ENCODE measurements around the gene MRPL17. TPM values are rescaled to one million over a fixed set of nuclear protein-coding genes. Genes with fewer than 3 reads are reported as not detected.

MRPL17 gene
- total RNA-seq, 2 donors from 2014 or later = 34.6 to 75.1 TPM

DNA sequence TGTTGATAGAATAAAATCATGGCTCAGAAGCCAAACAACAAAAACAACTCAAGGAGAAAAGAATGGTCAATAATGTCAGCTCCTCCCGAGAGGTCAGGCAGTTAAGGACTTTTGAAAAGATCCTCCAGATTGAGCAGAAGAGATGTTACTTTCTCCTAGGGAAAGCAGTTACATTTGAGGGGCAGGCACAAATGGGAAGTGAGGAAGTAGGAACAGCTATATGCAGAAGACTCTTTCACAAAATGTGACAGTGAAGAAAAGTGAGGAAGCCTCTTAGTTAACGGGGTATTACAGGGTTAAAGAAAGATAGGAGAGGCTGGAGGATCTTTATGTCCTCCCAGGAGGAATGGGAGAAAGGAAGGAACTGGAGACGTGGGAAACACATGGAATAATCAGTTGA, 31.0 kb downstream of the MRPL17 start:
- DNase-seq = no peak
- no peak for TF ChIP-seq CTCF (IDR thresholded peaks at IDR 0.05)
- Histone ChIP-seq H3K36me3 (no peaks in the 10 kb centered on the region), H3K4me3 (no peak overlapping the region), H3K4me1 (peaks cover 2% of the 10 kb centered on the region), H3K9ac (ENCODE audit: low read depth in 2 of 2, low read length in 2 of 2) (no peak overlapping the region), H3K9me3 (no peaks in the 10 kb centered on the region), H3K27me3 (peaks cover 3% of the 10 kb centered on the region), H3K27ac (no peak overlapping the region)
- intact Hi-C loops (cut with DNase I) = no loop called here

DNA sequence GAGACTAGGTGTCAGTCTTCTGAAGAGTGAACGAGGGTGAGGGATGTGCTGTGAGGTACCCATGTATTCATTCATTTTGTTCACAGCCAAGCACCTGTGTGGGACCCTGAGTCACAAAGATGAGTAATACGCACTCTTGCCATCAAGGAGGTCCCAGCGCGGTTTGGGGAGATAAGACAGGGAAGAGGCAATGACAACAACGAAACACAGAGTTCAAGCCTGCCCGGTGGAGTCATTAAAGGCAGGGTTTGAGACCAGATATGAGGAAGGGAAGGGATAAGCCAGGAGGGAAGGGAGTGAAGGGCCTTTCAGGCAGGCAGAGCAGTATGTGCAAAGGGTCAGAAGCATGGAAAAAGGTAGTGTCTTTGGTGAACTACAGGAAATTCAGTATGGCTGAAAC, 32.2 kb downstream of the MRPL17 start:
- Histone ChIP-seq H3K27me3 (peaks cover 3% of the 10 kb centered on the region), H3K4me1 (peaks cover 3% of the 10 kb centered on the region), H3K9me3 (no peaks in the 10 kb centered on the region), H3K4me3 (no peak overlapping the region), H3K36me3 (no peaks in the 10 kb centered on the region), H3K27ac (no peak overlapping the region), H3K9ac (ENCODE audit: low read depth in 2 of 2, low read length in 2 of 2) (no peak overlapping the region)
- no peak for TF ChIP-seq CTCF (IDR thresholded peaks at IDR 0.05)
- DNase-seq = no peak
- intact Hi-C loops (cut with DNase I) = no loop called here

DNA sequence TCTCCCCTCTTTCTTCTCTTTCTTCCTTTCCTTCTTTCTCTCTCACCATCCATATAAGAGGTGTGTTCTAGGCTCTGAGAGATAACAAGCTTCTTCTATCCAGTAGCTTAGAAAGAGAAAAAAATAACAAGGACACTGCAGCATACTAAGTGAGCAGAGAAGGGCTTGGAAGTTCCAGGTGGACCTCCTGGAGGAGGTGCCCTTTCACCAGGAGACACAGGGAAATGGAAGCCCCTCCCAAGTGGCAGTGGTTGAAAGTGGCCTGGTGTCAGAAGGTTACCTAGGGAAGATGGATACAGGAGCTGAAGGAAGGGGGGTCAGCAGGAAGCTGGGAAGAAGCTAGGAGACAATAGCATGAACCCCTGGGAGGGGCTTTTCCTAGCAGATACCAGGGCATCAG, 33.0 kb downstream of the MRPL17 start:
- no peak for DNase-seq
- TF ChIP-seq CTCF (IDR thresholded peaks at IDR 0.05) = no peak
- Histone ChIP-seq H3K27me3 (peaks cover 3% of the 10 kb centered on the region), H3K4me3 (no peak overlapping the region), H3K4me1 (peaks cover 3% of the 10 kb centered on the region), H3K36me3 (no peaks in the 10 kb centered on the region), H3K27ac (no peak overlapping the region), H3K9ac (ENCODE audit: low read depth in 2 of 2, low read length in 2 of 2) (no peak overlapping the region), H3K9me3 (no peaks in the 10 kb centered on the region)
- intact Hi-C loops (cut with DNase I) = no loop called here

DNA sequence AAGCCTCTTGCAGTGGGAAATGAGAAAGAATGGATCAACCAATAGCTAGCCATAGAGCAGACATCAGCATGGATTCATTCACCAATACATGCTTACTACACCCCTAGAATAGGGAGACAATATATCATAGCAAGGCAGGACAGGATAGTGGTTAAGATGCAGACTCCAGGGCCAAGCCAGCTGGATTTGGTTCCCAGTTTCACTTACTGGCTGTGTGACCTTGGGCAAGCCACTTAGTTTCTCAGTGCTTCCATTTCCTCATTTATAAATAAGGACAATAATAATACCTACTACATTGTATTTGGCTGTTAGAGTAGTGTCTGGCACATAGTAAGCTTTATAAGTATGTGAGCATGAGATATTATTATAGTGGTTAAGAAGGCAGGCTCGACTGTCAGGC, 34.6 kb downstream of the MRPL17 start:
- Histone ChIP-seq H3K27ac (peak overlapping the region; percentile 64), H3K4me3 (no peak overlapping the region), H3K36me3 (no peaks in the 10 kb centered on the region), H3K9me3 (no peaks in the 10 kb centered on the region), H3K4me1 (peaks cover 3% of the 10 kb centered on the region), H3K9ac (ENCODE audit: low read depth in 2 of 2, low read length in 2 of 2) (no peak overlapping the region), H3K27me3 (no peaks in the 10 kb centered on the region)
- TF ChIP-seq CTCF (IDR thresholded peaks at IDR 0.05) = no peak
- no peak for DNase-seq
- intact Hi-C loops (cut with DNase I) = loop anchor here (5.0 kb wide), 1 partner anchor 34 kb away; the partner anchor contains the start of gene MRPL17

GRCh38 chr11:6647836-6648235, 35.3 kb downstream of the MRPL17 start:
- no peak for TF ChIP-seq CTCF (IDR thresholded peaks at IDR 0.05)
- H3K4me3 ChIP-seq = no peak overlapping the region
- H3K9ac ChIP-seq (ENCODE audit: low read depth in 2 of 2, low read length in 2 of 2) = no peak overlapping the region
- no peaks in the 10 kb centered on the region for H3K36me3 ChIP-seq
- peak overlapping the region; percentile 64 for H3K27ac ChIP-seq
- H3K4me1 ChIP-seq = peaks cover 3% of the 10 kb centered on the region
- no peak for DNase-seq
- H3K9me3 ChIP-seq = no peaks in the 10 kb centered on the region
- intact Hi-C loops (cut with DNase I) = loop anchor here (5.0 kb wide), 1 partner anchor 34 kb away; the partner anchor contains the start of gene MRPL17
- H3K27me3 ChIP-seq = no peaks in the 10 kb centered on the region

Measured in colonic mucosa (tissue), 4 donors.